HCT116 (cell line): ENCODE results near the gene ADGRG6. TPM values are rescaled to one million over a fixed set of nuclear protein-coding genes. Genes with fewer than 3 reads are reported as not detected.

ENCODE experiments used
- ATAC-seq: fragments of 200-7000 bp; cut with Tn5 transposase; 2 replicates; pipeline ENCODE4 v1.9.1; 2020; ENCODE audit warnings: mild to moderate bottlenecking, moderate library complexity
- BruUV-seq: library from RNA; stranded (reverse); fragments of 400-500 nt; replicated peaks from 2 replicates; lab custom pipeline; 2021; lab: Mats Ljungman, UMichigan
- CTCF ChIA-PET: fragments of 300-600 bp; sonication (Branson Sonifier 250); formaldehyde crosslinking; loops from one replicate; lab custom pipeline; 2021; ENCODE audit warnings: antibody characterized with exemption; lab: Charles Lee
- POLR2A ChIA-PET: fragments of 300-600, 350-600 bp; sonication (Branson Sonifier 250); formaldehyde crosslinking; loops from one replicate; lab custom pipeline; 2021; ENCODE audit warnings: antibody characterized with exemption; lab: Charles Lee
- RAD21 ChIA-PET, 2 experiments: fragments of 300-600 bp; sonication (Branson Sonifier 250); formaldehyde crosslinking; loops; one replicate each; lab custom pipeline; 2023; ENCODE audit warnings: low total read pairs in 2 of 2; ENCODE audit not compliant: uncharacterized antibody in 2 of 2, unreplicated experiment in 2 of 2, low non-redundant PET in 1 of 2; lab: Charles Lee
- DNase-seq: peaks from one replicate; pipeline ENCODE4 v3.0.0-alpha.2; 2010; ENCODE audit warnings: low read depth, low spot score
- H2AFZ ChIP-seq: fragments of 200-600 bp; shearing (Covaris generic), sonication (generic); 2 replicates; pipeline ENCODE4 v1.6.1; 2017; ENCODE audit warnings: low read depth, mixed run types, mixed read lengths, antibody characterized with exemption, low read length; ENCODE audit not compliant: poor library complexity, severe bottlenecking
- H3K27ac ChIP-seq: 2 replicates; pipeline ENCODE4 v1.5.1; 2012; ENCODE audit warnings: low read depth, low read length
- H3K27me3 ChIP-seq: fragments of 200-600 bp; sonication (generic); 2 replicates; pipeline ENCODE4 v1.6.1; 2016; ENCODE audit warnings: mixed run types, low read length, mixed read lengths; ENCODE audit not compliant: insufficient read depth
- H3K36me3 ChIP-seq, 2 experiments: fragments of 200-500 bp in 1 of 2; fragments of 200-600 bp in 1 of 2; sonication (Bioruptor generic) in 1 of 2; sonication (generic) in 1 of 2; 2 replicates each; pipeline versions ENCODE4 v1.5.1 to v1.6.1; 2014 to 2016; ENCODE audit warnings: low read length in 2 of 2, inconsistent platforms in 1 of 2, mixed read lengths in 1 of 2, mixed run types in 1 of 2; ENCODE audit not compliant: insufficient read depth in 2 of 2, control insufficient read depth in 1 of 2
- H3K4me1 ChIP-seq, 2 experiments: fragments of 200-600 bp in 1 of 2; sonication (generic) in 1 of 2; 2 replicates each; pipeline versions ENCODE4 v1.5.1 to v1.6.1; 2012 to 2017; ENCODE audit warnings: low read length in 2 of 2, inconsistent platforms in 1 of 2, mild to moderate bottlenecking in 1 of 2, mixed read lengths in 1 of 2, mixed run types in 1 of 2, moderate library complexity in 1 of 2; ENCODE audit not compliant: insufficient read depth in 2 of 2, control insufficient read depth in 1 of 2
- H3K4me2 ChIP-seq: fragments of 200-600 bp; sonication (generic); 2 replicates; pipeline ENCODE4 v1.6.1; 2017; ENCODE audit warnings: mixed run types, low read length, mixed read lengths
- H3K4me3 ChIP-seq, 2 experiments: fragments of 200-600 bp in 1 of 2; sonication (generic) in 1 of 2; replicated peaks in 1 of 2; 2 replicates each; pipeline ENCODE4 v1.5.1; 2011 to 2016; ENCODE audit warnings: low read length in 2 of 2, control low read depth in 1 of 2, low read depth in 1 of 2, mild to moderate bottlenecking in 1 of 2, mixed read lengths in 1 of 2, mixed run types in 1 of 2
- H3K79me2 ChIP-seq: fragments of 200-600 bp; sonication (generic); 2 replicates; pipeline ENCODE4 v1.6.1; 2017; ENCODE audit warnings: mild to moderate bottlenecking, mixed run types, low read length, moderate library complexity, mixed read lengths; ENCODE audit not compliant: insufficient read depth
- H3K9ac ChIP-seq: fragments of 200-600 bp; sonication (generic); 2 replicates; pipeline ENCODE4 v1.6.1; 2016; ENCODE audit warnings: low read length, mixed read lengths
- H3K9me2 ChIP-seq: fragments of 200-600 bp; sonication (generic), shearing (Covaris generic); 2 replicates; pipeline ENCODE4 v1.6.1; 2017; ENCODE audit warnings: mixed run types, mild to moderate bottlenecking, moderate library complexity; ENCODE audit not compliant: insufficient read depth
- H3K9me3 ChIP-seq, 2 experiments: fragments of 200-500 bp in 1 of 2; fragments of 200-600 bp in 1 of 2; sonication (Bioruptor generic) in 1 of 2; sonication (generic) in 1 of 2; 2 replicates each; pipeline ENCODE4 v1.6.1; 2014 to 2017; ENCODE audit warnings: low read length in 2 of 2, mixed read lengths in 2 of 2, inconsistent platforms in 1 of 2, low read depth in 1 of 2, mild to moderate bottlenecking in 1 of 2, mixed run types in 1 of 2, moderate library complexity in 1 of 2; ENCODE audit not compliant: control insufficient read depth in 1 of 2, insufficient read depth in 1 of 2
- H4K20me1 ChIP-seq: fragments of 200-600 bp; sonication (generic), shearing (Covaris generic); 2 replicates; pipeline ENCODE4 v1.6.1; 2017; ENCODE audit warnings: mixed run types, mild to moderate bottlenecking, moderate library complexity; ENCODE audit not compliant: insufficient read depth
- POLR2A ChIP-seq: IDR thresholded peaks from 2 replicates; pipeline ENCODE4 v1.7.0; 2011; ENCODE audit warnings: borderline replicate concordance; ENCODE audit not compliant: insufficient read depth, insufficient read length; ENCODE audit errors: extremely low read depth
- SRF ChIP-seq: IDR thresholded peaks from 2 replicates; pipeline ENCODE4 v1.6.1; 2012; ENCODE audit warnings: low read depth
- intact Hi-C: fragments of 100-400 bp; cut with micrococcal nuclease; formaldehyde crosslinking; loops from 2 replicates; pipeline ENCODE4 v1.10.0; 2022
- total RNA-seq: library from RNA; stranded (reverse); gene quantifications from one replicate; pipeline ENCODE4 v1.2.1, GENCODE V29; 2021; ENCODE audit not compliant: unreplicated experiment
- TF ChIP-seq, protein P1 (sequence below), 3 experiments: fragments of 200-600 bp in 1 of 3; sonication (generic) in 1 of 3; IDR thresholded peaks in 2 of 3; conservative IDR thresholded peaks in 1 of 3; 2 replicates each; pipeline ENCODE4 v1.5.1; 2012 to 2017; ENCODE audit warnings: low read depth in 2 of 3, low read length in 2 of 3, antibody characterized with exemption in 1 of 3, borderline replicate concordance in 1 of 3, control low read depth in 1 of 3, mild to moderate bottlenecking in 1 of 3, mixed read lengths in 1 of 3, mixed run types in 1 of 3, moderate library complexity in 1 of 3; ENCODE audit not compliant: insufficient read depth in 1 of 3
- TF ChIP-seq, protein P2 (sequence below): IDR thresholded peaks from 2 replicates; pipeline ENCODE4 v1.6.1; 2011; ENCODE audit warnings: mild to moderate bottlenecking, low read length, moderate library complexity; ENCODE audit not compliant: insufficient replicate concordance; ENCODE audit errors: extremely low read depth

The ADGRG6 gene
- total RNA-seq, 1 experiment from 2014 or later: 67.9 TPM

DNA sequence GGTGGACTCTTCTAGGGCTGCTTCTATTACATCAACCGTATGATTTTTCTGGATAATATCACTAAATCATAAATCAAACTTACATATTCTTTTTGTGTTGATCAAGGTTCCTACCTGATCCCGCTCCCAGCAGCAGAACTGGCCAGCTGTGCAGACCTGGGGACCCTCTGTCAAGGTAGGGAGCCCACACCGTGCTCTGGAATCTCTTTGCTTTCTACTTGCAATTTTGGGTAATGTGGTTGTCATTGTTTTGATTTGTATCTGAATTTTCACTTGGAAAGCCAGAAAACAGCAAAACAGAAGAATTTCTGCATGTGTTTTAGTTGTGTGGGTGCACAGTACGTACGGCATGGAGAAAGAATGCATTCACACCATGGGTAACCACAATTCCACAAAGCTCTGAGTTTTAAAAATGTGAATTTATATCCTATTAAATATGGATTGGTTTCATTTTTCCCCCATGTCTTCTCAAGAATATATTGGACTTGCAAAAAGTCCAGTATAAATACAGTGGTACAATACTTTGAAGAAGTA, 80.1 kb downstream of the ADGRG6 start:
- Histone ChIP-seq H4K20me1 (no peaks in the 10 kb centered on the region), H3K4me3 (no peak overlapping the region), H3K27ac (no peak overlapping the region), H3K36me3 (0 out of 4 replicates have a peak, but pooled peaks cover 0 to 3% of the 10 kb centered on the region in 2 experiments), H3K9me2 (no peaks in the 10 kb centered on the region)
- intact Hi-C loops: no loop called here
- RAD21 ChIA-PET: no interaction called here
- ATAC-seq: no peak
- TF ChIP-seq POLR2A (no peak), SRF (no peak)
- TF ChIP-seq, protein P1, sequence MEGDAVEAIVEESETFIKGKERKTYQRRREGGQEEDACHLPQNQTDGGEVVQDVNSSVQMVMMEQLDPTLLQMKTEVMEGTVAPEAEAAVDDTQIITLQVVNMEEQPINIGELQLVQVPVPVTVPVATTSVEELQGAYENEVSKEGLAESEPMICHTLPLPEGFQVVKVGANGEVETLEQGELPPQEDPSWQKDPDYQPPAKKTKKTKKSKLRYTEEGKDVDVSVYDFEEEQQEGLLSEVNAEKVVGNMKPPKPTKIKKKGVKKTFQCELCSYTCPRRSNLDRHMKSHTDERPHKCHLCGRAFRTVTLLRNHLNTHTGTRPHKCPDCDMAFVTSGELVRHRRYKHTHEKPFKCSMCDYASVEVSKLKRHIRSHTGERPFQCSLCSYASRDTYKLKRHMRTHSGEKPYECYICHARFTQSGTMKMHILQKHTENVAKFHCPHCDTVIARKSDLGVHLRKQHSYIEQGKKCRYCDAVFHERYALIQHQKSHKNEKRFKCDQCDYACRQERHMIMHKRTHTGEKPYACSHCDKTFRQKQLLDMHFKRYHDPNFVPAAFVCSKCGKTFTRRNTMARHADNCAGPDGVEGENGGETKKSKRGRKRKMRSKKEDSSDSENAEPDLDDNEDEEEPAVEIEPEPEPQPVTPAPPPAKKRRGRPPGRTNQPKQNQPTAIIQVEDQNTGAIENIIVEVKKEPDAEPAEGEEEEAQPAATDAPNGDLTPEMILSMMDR (IDR thresholded peaks at IDR 0.05 in 2 of 3, conservative IDR thresholded peaks at IDR 0.05 in 1 of 3; ENCODE audit: borderline replicate concordance in 1 of 3, insufficient read depth in 1 of 3, low read depth in 2 of 3, low read length in 2 of 3): no peak
- TF ChIP-seq, protein P2, sequence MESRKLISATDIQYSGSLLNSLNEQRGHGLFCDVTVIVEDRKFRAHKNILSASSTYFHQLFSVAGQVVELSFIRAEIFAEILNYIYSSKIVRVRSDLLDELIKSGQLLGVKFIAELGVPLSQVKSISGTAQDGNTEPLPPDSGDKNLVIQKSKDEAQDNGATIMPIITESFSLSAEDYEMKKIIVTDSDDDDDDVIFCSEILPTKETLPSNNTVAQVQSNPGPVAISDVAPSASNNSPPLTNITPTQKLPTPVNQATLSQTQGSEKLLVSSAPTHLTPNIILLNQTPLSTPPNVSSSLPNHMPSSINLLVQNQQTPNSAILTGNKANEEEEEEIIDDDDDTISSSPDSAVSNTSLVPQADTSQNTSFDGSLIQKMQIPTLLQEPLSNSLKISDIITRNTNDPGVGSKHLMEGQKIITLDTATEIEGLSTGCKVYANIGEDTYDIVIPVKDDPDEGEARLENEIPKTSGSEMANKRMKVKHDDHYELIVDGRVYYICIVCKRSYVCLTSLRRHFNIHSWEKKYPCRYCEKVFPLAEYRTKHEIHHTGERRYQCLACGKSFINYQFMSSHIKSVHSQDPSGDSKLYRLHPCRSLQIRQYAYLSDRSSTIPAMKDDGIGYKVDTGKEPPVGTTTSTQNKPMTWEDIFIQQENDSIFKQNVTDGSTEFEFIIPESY: no peak
- TF ChIP-seq, all 23 proteins: peak for 0
- POLR2A ChIA-PET: no interaction called here
- BruUV-seq: no TSS peak
- H3K27me3 ChIP-seq: no peaks in the 10 kb centered on the region
- DNase-seq: no peak
- H3K79me2 ChIP-seq: peaks cover 36% of the 10 kb centered on the region
- no peak overlapping the region; the same call in 1 of the 2 replicates for H3K4me2 ChIP-seq
- H2AFZ ChIP-seq: no peak overlapping the region
- H3K4me1 ChIP-seq: peaks cover 43 to 47% of the 10 kb centered on the region in 2 experiments
- CTCF ChIA-PET: no interaction called here
- no peak overlapping the region for H3K9ac ChIP-seq
- no peaks in the 10 kb centered on the region for H3K9me3 ChIP-seq
